Keratinocyte (primary cell): Measurements from ENCODE around the gene CHN2.

ENCODE experiments used
- EZH2 ChIP-seq: IDR thresholded peaks from one replicate; pipeline ENCODE4 v1.6.1; 2012; ENCODE audit warnings: inconsistent platforms, mild to moderate bottlenecking, low read length, moderate library complexity
- TF ChIP-seq, protein P1 (sequence below), 3 experiments: IDR thresholded peaks in 1 of 3; conservative IDR thresholded peaks in 1 of 3; optimal IDR thresholded peaks in 1 of 3; 2 replicates in 2 of 3; 3 replicates in 1 of 3; pipeline versions ENCODE3 to v1.5.1; 2011; ENCODE audit warnings: low read length in 3 of 3, mild to moderate bottlenecking in 3 of 3, moderate library complexity in 2 of 3, control low read depth in 1 of 3, inconsistent platforms in 1 of 3; ENCODE audit not compliant: insufficient read depth in 2 of 3; ENCODE audit errors: extremely low read depth in 1 of 3

DNA sequence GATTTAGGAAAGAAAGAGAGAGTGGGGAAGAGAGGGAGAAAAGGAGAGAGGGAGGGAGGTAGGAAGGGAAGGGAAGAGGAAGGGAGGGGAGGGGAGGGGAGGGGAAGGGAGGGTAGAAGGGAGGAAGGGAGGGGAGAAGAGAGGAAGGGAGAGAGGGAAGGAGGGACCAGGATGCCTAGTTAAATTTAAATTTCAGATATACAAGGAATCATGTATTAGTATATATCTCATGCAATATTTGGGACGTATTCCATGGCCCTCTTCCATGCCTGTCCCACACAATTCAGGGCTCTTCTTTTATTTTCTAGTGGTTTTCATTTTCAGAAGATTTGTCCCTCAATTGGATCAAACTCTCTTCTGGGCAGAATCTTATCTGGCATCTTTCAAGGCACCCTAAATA is 196.7 kb downstream of the CHN2 start:
- TF ChIP-seq, protein P1, sequence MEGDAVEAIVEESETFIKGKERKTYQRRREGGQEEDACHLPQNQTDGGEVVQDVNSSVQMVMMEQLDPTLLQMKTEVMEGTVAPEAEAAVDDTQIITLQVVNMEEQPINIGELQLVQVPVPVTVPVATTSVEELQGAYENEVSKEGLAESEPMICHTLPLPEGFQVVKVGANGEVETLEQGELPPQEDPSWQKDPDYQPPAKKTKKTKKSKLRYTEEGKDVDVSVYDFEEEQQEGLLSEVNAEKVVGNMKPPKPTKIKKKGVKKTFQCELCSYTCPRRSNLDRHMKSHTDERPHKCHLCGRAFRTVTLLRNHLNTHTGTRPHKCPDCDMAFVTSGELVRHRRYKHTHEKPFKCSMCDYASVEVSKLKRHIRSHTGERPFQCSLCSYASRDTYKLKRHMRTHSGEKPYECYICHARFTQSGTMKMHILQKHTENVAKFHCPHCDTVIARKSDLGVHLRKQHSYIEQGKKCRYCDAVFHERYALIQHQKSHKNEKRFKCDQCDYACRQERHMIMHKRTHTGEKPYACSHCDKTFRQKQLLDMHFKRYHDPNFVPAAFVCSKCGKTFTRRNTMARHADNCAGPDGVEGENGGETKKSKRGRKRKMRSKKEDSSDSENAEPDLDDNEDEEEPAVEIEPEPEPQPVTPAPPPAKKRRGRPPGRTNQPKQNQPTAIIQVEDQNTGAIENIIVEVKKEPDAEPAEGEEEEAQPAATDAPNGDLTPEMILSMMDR (optimal IDR thresholded peaks at IDR 0.05 in 1 of 3, IDR thresholded peaks at IDR 0.05 in 1 of 3, conservative IDR thresholded peaks at IDR 0.05 in 1 of 3; ENCODE audit: extremely low read depth in 1 of 3, insufficient read depth in 2 of 3, low read length in 3 of 3), result no peak
- TF ChIP-seq EZH2, result no peak
